CD4-positive, alpha-beta T cell treated with Interleukin-17A for 4 hours (primary cell): ENCODE results near the gene SDK1.

Experiments used
- DNase-seq: peaks from one replicate; pipeline ENCODE4 v3.0.0-alpha.2; 2020; ENCODE audit warnings: mixed read lengths

The SDK1 gene

DNA sequence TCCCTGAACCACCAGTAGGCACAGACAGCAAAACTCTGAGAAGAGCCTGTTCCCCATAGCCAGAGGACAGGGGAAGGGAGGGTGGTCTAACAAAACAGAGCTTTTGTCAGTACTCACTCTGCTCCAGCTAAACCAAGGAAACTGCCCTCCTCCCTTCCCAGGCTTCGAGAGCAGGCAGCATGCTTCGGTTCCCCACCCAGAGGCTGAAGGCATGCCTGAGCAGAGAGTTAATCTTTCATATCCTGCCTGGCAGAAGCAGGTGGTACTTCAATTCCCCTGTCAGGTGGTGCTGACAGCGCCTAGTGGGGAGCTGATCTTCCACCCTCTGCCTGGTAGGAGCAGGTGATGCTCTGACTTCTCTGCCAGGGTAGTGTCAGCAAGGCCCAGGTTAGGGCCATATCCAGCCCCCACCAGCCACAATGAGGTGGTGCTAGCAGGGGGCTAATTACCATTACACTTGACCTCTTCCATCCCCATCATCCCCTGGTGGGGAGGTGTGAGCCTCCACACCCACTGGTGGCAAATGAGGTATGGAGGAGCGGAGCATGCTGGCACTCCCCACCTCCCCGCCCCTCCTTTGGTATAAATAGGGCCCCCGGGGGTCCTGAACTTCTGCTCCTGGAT, 35.1 kb downstream of the SDK1 start:
- no peak for DNase-seq

DNA sequence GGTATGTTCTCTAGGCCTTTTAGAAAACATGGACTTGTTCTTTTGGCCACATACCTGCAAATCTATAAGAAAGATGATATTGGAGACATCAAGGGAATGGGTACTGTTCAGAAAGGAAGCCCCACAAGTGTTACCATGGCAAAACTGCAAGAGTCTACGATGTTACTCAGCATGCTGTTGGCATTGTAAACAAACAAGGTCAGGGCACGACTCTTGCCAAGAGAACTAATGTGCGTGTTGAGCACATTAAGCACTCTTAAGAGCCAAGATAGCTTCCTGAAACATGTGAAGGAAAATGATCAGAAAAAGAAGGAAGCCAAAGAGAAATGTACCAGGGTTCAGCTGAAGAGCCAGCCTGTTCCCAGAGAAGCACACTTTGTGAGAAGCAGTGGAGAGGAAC, 37.1 kb downstream of the SDK1 start:
- DNase-seq = no peak

DNA sequence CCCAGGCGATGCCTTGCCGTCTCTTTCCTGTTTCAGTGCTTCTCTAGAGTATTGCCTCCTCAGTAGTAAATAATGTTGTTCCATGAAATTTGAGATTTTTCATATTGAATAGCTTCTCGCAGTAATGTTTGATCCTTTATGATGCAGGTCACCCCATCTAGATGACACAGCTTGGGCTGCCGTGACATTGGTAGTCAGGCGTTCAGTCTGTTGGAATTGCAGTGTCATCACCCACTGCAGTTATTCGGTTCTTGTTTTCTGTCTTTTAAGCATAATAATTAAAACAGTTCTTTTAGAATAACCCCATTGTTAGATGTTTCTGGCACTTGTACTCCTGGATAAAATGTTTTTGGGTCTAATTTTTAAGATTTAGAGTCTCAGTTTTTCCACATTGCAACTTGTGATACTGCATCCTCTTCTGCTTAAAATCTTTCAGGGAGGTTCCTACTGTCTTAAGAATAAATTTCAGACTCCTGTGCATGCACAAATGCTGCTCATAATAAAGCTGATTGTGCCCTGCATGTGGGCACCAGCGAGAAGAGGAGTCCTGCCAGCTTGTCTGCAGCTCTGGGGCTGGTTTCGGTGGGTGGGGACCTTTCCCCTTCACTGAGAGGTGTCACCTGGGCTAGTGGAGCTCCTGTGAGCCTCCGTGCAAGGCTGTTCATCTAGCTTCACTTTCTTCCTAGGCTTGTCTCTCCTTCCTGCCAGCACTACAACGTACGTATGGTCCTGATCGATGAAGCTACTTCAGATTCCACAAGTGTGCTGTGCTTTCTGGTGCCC, 44.8 kb downstream of the SDK1 start:
- DNase-seq = no peak

DNA sequence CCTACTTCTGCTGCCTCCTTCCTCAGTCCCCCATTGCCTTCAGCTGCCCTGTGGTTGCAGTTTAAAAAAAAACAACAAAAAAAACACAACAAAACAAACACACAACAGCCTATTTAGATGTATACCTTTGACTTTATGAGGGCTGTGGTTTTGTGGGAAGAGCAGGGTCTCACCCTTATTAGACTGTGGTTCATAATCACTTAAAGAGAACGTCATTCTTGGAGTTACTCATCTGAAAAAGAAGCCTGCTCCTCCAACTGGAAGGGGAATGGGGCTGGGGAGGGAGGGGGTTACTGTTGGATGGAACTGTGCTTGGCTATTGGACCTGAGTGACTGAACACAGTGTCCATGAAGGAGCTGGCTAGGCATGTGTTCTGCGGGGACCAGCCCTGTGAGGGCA, 48.1 kb downstream of the SDK1 start:
- DNase-seq = no peak

- no peak for DNase-seq
Measured at GRCh38 chr7:3356173-3356572, 55.1 kb downstream of the SDK1 start.

- no peak for DNase-seq
Measured at GRCh38 chr7:3358991-3359390, 57.9 kb downstream of the SDK1 start.

GRCh38 chr7:3367261-3367660, 66.2 kb downstream of the SDK1 start:
- DNase-seq = no peak

DNA sequence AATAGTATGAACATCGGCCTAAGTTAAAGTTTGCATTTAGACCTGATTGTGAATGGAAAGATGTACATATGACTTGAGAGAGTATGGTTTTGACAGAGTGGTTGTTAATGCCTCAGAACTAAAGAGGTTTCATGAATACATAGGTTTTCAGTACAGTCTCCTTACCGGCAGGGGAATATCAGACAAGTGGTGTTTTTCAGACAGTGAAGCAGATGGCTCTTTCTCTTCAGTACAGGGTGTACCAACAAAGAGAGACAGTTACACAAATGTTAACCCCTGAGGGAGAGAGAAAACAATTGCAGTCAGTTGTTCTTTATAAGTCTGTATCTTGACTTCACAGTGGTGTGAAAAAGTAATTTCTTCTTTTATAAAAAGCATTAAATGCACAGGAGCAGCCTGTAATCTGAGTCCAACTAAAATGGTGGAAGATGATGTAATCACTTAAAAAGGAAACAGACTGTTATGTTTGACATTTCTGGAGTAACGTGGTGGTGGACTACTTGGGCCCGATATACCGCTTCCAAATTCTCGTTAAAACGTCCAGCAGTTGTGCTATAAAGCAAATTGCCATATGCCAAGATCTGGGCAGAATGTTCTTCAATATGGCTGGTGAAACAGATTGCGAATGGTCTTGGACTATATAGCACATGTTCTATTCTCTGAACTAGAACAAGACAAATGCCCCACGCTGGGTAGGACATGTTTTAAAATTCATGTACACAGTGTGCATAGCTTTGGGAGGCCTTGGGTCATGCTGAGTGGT, 69.2 kb downstream of the SDK1 start:
- no peak for DNase-seq

- no peak for DNase-seq
Measured at GRCh38 chr7:3370921-3371320, 69.9 kb downstream of the SDK1 start.

DNA sequence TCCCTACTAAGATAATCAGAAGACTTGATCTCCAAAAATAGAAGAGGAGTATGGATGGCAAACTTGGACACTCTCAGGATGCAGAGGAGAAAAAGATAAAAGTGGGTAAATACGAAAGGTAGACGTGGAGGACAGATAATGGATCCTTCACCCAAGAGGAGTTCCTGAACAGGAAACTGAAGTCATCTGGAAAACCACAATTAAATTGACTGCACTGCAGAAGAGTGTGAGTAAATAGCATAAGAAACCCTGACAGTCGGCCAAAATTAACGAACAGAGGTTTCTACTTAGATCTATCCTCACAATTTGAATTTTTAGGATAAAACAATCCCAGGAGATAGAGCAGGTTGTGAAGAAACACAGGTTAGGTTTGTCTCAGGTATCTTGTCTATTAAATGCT, 70.5 kb downstream of the SDK1 start:
- no peak for DNase-seq

DNA sequence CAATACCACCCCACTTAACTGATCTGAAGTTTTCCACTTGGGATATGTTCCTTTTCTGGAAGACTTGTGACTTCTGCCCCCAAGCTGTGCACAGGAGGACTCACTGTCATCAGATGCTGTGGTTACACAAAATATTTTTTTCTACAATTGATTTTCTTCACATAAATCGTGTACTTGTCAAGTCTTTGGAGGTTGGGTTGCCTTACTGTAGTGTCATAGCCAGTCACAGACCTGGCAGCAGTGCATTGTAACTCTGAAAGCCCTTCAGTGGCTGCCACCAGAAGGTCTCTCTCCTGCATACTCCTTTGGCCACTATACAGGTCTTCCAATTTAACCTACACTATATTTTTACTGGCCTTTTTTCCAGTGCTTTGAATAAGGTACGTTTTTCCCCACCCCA, 73.2 kb downstream of the SDK1 start:
- DNase-seq = no peak

DNA sequence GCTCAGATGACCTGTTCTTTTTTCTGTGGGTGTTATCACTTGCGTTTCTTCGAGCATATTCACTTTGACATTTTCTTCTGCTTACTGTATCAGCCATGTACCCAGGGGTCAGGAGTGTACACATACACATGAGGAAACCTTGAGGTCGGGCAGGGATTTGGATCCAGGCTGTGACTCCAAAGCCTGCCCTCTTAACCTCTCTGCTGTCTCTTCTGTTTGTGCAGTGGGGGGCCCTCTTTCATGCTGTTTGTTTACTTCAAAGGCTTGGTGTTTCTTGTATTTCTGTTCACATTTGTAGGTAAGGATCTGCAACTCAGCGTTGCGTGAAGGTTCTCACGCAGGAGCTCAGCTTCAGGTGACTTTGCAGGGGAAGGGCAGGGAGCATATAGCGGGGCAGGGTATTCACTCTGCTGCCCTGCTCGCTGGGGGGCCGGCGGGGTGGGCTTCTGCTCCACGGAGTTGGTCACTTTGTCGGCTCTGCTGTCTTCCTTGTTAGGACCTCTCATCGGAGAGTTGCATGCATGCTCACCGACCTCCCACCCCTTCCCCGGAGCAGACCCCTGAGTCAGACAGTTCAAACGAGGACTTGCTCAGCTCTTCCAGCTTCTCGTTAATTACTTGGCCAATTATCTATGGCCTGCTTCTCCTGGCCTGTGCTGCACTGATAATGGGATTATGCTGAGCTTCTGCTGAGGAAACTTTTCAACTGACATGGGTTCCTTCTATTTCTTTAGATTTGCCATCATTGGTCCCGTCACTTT, 77.5 kb downstream of the SDK1 start:
- no peak for DNase-seq

- no peak for DNase-seq
Measured at GRCh38 chr7:3380034-3380433, 79.0 kb downstream of the SDK1 start.

DNA sequence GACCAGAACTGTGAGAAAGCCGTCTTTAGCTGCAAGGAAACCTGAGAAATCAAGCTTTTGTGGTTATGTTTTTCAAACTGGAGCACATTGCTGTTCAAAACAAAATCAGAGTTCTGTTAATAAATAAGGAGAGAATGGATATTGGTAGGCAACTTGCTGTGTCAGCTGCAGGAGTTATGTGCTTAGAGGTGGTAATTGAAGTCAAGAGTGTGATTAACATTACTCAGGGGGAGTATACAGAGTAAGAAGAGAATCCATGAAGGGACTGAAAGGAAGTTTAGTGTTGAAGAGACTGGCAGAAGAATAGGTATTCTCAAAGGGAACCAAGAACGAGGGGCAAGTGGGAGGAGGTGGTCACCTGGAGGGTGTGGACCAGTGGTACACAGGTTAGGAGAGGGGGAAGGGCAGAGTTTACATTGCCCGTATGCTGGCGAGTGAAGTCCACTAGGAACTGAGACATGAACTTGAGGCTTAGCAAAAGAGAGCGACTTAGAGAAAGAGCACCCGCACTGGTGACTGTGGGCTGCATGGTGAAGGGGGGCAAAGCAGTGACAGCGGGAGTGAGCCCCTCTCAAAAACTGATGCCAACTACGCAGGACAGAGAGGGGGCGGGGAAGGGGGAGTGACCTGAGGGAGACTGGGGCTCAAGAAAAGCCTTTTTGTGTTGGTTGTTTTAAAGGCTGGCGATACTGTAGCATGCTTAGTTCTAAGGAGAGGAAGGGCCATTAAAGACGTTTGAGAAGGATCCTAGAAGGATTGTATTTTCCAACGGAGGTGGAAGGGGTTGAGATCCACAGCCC, 80.0 kb downstream of the SDK1 start:
- DNase-seq = no peak

DNA sequence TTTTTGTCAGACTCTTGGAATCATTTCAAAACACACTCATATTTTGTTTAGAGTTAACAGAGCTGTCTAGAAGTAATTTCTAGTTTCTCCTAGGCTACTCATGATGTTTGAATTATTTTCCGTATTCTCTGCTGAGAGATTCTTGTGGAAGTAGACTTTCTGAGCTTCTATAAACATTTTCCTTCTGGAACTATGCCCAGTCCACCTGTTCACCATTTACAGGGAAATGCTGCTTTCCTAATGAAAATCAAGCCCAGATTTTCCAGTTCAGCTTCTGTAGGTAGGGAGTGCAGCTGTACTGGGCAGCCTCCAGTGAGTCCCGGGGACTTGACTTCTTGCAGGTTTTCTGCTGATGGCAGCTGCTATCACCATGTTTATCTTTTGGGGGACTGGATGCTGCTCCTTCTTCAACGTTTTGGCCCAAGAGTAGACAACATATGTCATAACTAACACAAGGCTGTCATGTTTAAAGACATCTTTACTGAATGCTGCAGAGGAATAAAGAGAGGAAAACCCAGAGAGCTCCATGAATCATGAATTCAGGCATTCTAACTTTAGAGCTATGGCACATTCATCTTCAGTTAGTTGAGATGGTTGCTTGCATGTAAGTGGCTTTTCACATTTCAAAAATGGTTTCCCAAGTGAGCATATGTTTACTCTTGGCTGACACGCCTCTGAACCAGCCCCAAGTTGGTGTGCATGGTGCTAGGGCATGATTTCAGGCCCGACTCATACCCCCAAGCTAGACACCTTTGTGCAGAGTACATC, 85.6 kb downstream of the SDK1 start:
- DNase-seq = no peak

DNA sequence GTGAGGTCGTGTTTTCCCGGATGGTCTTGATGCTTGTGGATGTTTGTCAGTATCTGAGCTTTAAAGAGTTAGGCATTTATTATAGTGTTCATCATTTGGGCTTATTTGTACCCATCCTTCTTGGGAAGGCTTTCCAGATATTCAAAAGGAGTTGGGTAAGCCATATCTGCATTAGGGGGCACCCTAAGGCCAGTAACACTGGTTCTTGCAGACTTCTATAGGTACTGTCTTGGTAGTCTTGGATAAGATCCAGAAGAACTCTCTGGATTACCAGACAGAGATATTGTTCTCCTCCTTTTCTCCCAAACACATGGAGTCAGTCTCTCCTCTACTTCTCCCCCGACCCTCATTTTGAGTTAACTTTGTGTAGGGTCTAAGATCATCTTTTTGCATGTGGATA, 92.8 kb downstream of the SDK1 start:
- no peak for DNase-seq

DNA sequence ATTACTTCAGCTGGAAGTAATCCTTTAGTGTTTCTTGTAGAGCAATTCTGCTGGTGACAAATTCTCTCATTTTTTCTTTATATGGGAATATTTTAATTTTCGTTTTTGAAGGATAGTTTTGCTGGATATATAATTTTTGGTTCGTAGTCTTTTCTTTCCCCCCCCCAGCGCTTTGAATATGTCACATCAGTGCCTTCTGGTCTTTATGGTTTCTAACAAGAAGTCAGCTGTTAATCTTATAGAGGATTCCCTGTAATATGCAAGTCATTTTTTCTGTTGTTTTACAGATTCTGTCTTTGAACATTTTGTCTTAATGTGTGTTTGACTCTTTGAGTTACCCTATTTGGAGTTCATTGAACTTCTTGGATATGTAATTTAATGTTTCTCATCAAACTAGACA, 96.3 kb downstream of the SDK1 start:
- DNase-seq = no peak

GRCh38 chr7:3399858-3400257, 98.8 kb downstream of the SDK1 start:
- DNase-seq = no peak

DNA sequence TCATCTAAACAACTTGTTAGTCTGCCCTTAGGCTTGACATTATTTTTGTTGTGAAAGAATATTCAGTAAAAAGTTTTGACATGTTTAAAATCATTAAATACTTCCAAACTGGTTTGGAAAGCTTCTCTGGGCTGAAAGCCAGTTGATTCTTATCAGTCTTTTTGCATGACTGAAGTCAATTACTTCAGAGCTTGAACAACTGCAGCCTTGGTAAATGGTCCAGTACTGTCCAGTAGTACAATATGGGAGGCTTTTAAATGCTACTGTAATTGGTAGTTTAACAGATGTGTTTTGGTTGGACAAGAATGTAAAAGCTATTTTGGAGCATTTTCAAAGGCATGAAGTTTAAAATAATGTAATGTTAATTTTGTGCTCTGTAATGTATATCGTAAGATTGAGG, 103.4 kb downstream of the SDK1 start:
- DNase-seq = no peak

DNA sequence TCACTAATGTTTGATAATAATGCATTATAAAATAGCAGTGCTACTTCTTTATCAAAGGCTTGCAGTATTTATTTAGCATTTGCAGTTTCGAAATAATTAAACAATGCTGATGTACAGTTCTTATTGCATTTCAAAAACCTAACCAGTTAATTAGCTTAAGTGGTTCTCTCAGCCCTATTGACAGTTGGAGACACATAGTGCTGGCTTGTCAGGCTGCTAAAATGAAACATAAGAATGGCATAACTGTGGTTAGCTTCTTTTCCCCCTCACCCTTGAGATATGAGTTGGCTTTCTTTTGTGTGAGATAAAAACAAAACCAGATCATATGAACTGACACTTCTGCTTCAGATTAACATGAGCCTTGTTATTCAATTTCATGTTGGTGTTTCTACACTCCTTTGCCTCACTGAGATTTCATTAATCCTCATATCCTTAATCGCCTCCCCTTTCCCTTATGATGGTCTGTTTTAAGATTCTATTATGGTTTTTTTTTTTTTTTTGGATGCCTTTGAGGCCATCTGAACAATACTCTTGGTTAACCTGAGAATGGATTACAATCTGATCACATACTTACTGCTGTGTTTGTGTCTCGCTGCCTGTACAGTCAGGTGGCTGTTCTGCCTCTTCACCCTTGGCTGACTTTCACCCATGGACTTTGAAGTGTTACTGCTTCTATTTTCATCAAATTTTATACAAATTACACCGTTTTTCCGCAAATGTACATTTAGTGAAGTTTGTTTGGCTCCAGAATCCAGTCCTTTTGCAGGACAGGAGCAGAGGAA, 108.0 kb downstream of the SDK1 start:
- no peak for DNase-seq

DNA sequence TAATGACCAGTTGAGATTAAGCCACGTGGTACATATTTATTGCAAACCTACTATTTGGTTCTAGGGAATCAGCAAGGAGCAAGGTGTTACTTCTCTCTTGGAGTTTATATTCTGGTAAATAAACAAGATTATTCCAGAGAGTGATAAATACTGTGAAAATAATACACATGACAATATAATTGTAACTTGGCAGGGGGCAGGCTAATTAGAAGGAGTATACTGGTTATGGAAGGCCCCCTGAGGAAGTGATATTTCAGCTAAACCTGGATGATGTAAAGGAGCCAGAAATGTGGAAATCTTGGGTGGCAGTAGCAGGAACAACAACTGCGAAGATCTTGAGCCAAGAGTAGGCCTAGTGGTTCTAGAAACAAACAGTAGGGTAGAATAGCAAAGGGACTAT, 111.8 kb downstream of the SDK1 start:
- no peak for DNase-seq
